PC-9 (cell line): Measurements from ENCODE around the gene RANGAP1. TPM values are rescaled to one million over a fixed set of nuclear protein-coding genes. Genes with fewer than 3 reads are reported as not detected.

Experiments
- BruUV-seq: library from RNA; stranded (reverse); fragments of 400-500 nt; replicated peaks from 2 replicates; lab custom pipeline; 2021; lab: Mats Ljungman, UMichigan
- CTCF ChIA-PET: fragments of 300-600 bp; sonication (Branson Sonifier 250); formaldehyde crosslinking; loops from one replicate; lab custom pipeline; 2022; ENCODE audit warnings: antibody characterized with exemption; lab: Charles Lee
- POLR2A ChIA-PET: fragments of 300-600 bp; sonication (Branson Sonifier 250); formaldehyde crosslinking; loops from one replicate; lab custom pipeline; 2022; ENCODE audit warnings: antibody characterized with exemption; ENCODE audit not compliant: unreplicated experiment; lab: Charles Lee
- DNase-seq, 2 experiments: peaks; one replicate each; pipeline versions ENCODE4 v3.0.0 to v3.0.0-alpha.2; 2015 to 2022; ENCODE audit warnings: mixed read lengths in 1 of 2
- H2AFZ ChIP-seq: fragments of 200-600 bp; sonication (generic); 2 replicates; pipeline ENCODE4 v1.8.1; 2017; ENCODE audit warnings: antibody characterized with exemption
- H3F3A ChIP-seq: fragments of 200-600 bp; sonication (generic); 2 replicates; pipeline ENCODE4 v1.8.1; 2017; ENCODE audit warnings: antibody characterized with exemption, mild to moderate bottlenecking, low read depth; ENCODE audit not compliant: insufficient read depth
- H3K27ac ChIP-seq: fragments of 200-600 bp; sonication (generic); 2 replicates; pipeline ENCODE4 v1.6.1; 2016; ENCODE audit warnings: mixed run types
- H3K27me3 ChIP-seq: fragments of 200-600 bp; sonication (generic); 2 replicates; pipeline ENCODE4 v1.6.1; 2016; ENCODE audit warnings: low read depth, mixed run types; ENCODE audit not compliant: insufficient read depth
- H3K36me3 ChIP-seq: fragments of 200-600 bp; sonication (generic); 2 replicates; pipeline ENCODE4 v1.6.1; 2016; ENCODE audit warnings: low read depth, mixed run types
- H3K4me1 ChIP-seq: fragments of 200-600 bp; sonication (generic); replicated peaks from 2 replicates; pipeline ENCODE4 v1.6.1; 2016; ENCODE audit warnings: mixed run types; ENCODE audit not compliant: insufficient read depth
- H3K4me2 ChIP-seq: fragments of 200-600 bp; sonication (generic); 2 replicates; pipeline ENCODE4 v1.6.1; 2017; ENCODE audit warnings: mixed run types
- H3K4me3 ChIP-seq: fragments of 200-600 bp; sonication (generic); 2 replicates; pipeline ENCODE4 v1.6.1; 2016; ENCODE audit warnings: mixed run types
- H3K79me2 ChIP-seq: fragments of 200-600 bp; sonication (generic); 2 replicates; pipeline ENCODE4 v1.6.1; 2017; ENCODE audit warnings: low read depth, mixed run types
- H3K9me2 ChIP-seq: fragments of 200-600 bp; sonication (generic); 2 replicates; pipeline ENCODE4 v1.8.1; 2017; ENCODE audit warnings: mild to moderate bottlenecking; ENCODE audit not compliant: insufficient read depth
- H3K9me3 ChIP-seq: fragments of 200-600 bp; sonication (generic); 2 replicates; pipeline ENCODE4 v1.8.1; 2016; ENCODE audit warnings: low read depth; ENCODE audit not compliant: insufficient read depth
- H4K20me1 ChIP-seq: fragments of 200-600 bp; sonication (generic); 2 replicates; pipeline ENCODE4 v1.8.1; 2017; ENCODE audit not compliant: insufficient read depth
- CTCF ChIP-seq: fragments of 200-600 bp; sonication (generic); conservative IDR thresholded peaks from 2 replicates; pipeline ENCODE4 v1.6.1; 2017; ENCODE audit warnings: mixed run types, antibody characterized with exemption, mild to moderate bottlenecking, moderate library complexity
- EZH2 ChIP-seq: fragments of 200-600 bp; sonication (generic); IDR thresholded peaks from 2 replicates; pipeline ENCODE4 v1.8.0; 2017; ENCODE audit warnings: antibody characterized with exemption, low read depth
- intact Hi-C: fragments of 100-400 bp; cut with micrococcal nuclease; formaldehyde crosslinking; loops from one replicate; pipeline ENCODE4 v1.10.0; 2022; ENCODE audit not compliant: unreplicated experiment
- total RNA-seq: library from RNA; stranded (reverse); gene quantifications from 2 replicates; pipeline ENCODE4 v1.2.3, GENCODE V29; 2021

The RANGAP1 gene
- total RNA-seq, 1 experiment from 2014 or later = 142 TPM

DNA sequence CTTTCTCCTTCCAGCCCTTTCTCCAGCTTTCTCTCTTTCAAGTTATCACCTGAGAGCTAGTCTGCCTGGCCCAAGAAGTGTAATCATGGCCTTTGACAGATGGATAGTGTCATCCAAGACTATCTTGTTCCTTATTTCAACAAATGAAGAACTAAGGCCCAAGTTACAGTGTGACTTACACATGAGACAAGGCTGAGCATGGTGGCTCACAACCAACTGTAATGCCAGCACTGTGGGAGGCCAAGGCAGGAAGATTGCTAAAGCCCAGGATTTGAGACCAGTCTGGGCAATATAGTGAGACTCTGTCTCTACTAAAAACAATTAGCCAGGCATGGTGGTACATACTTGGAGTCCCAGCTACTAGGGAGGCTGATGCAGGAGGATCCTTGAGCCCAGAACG, 3.7 kb upstream of the RANGAP1 start:
- no peak overlapping the region for H3K4me3 ChIP-seq
- no peaks in the 10 kb centered on the region for H3K9me3 ChIP-seq
- peaks cover 65% of the 10 kb centered on the region for H3F3A ChIP-seq
- peaks cover 53% of the 10 kb centered on the region for H3K4me1 ChIP-seq
- H3K9me2 ChIP-seq = no peaks in the 10 kb centered on the region
- DNase-seq = no peak
- H3K27ac ChIP-seq = peak overlapping the region; percentile 93
- H3K79me2 ChIP-seq = peaks cover 20% of the 10 kb centered on the region
- TF ChIP-seq CTCF (no peak), EZH2 (no peak)
- BruUV-seq = no TSS peak
- intact Hi-C loops = loop anchor here (5.0 kb wide), 2 partner anchors 78 to 93 kb away; partner anchors contain the start of gene TEF
- peaks cover 6% of the 10 kb centered on the region for H4K20me1 ChIP-seq
- ChIA-PET CTCF (no interaction called here), POLR2A (interaction anchor here (0.6 kb wide), 1 partner anchor 944 kb away, joined by 3 read pairs; no protein-coding TSS in a partner anchor)
- H2AFZ ChIP-seq = no peak overlapping the region
- no peaks in the 10 kb centered on the region for H3K36me3 ChIP-seq
- peak overlapping the region; percentile 96 for H3K4me2 ChIP-seq
- no peaks in the 10 kb centered on the region for H3K27me3 ChIP-seq

- peak overlapping the region; percentile 63 for H2AFZ ChIP-seq
- TSS peak; percentile 53 for BruUV-seq
Measured at GRCh38 chr22:41288245-41288946, 2.4 kb upstream of the RANGAP1 start.

More at GRCh38 chr22:41288245-41288946, 2.4 kb upstream of the RANGAP1 start:
- DNase-seq = peak; percentile 61 to 88
- no peak for TF ChIP-seq CTCF
- no peak for TF ChIP-seq EZH2
- peaks cover 33% of the 10 kb centered on the region for H3K79me2 ChIP-seq
- H3K36me3 ChIP-seq = peaks cover 5% of the 10 kb centered on the region; the same call in 1 of the 2 replicates
- ChIA-PET POLR2A (interaction anchor here (0.6 to 0.7 kb wide), 3 partner anchors 15 to 52 kb away, joined by 3 to 9 read pairs (median 3); no protein-coding TSS in a partner anchor), CTCF (interaction anchor here (0.6 to 0.7 kb wide), 2 partner anchors 74 to 174 kb away, joined by 5 read pairs; no protein-coding TSS in a partner anchor)
- peaks cover 62% of the 10 kb centered on the region for H3K4me1 ChIP-seq
- peak overlapping the region; percentile 93 for H3K27ac ChIP-seq
- no peaks in the 10 kb centered on the region for H3K9me2 ChIP-seq
- intact Hi-C loops = loop anchor here (5.0 kb wide), 2 partner anchors 79 to 94 kb away; partner anchors contain the start of gene TEF
- H3F3A ChIP-seq = peaks cover 74% of the 10 kb centered on the region
- no peaks in the 10 kb centered on the region for H3K9me3 ChIP-seq
- peaks cover 16% of the 10 kb centered on the region for H4K20me1 ChIP-seq
- peak overlapping the region; percentile 96 for H3K4me2 ChIP-seq
- H3K27me3 ChIP-seq = no peaks in the 10 kb centered on the region
- H3K4me3 ChIP-seq = peak overlapping the region; percentile 52
